ENCODE results near the gene STX2.

Gene STX2

GRCh38 chr12:130872179-130873096, 33.4 kb upstream of the STX2 start:
- TF ChIP-seq RARB (CRISPR knock-in tag; IDR thresholded peaks at IDR 0.05) (no peak), GLIS3 (CRISPR knock-in tag; IDR thresholded peaks at IDR 0.05) (no peak), CSRNP3 (CRISPR knock-in tag; IDR thresholded peaks at IDR 0.05) (no peak), ESRRG (CRISPR knock-in tag; IDR thresholded peaks at IDR 0.05) (no peak), PPARA (CRISPR knock-in tag; IDR thresholded peaks at IDR 0.05; ENCODE audit: borderline replicate concordance) (no peak), ARNTL (CRISPR knock-in tag; IDR thresholded peaks at IDR 0.05; ENCODE audit: borderline replicate concordance, low read depth) (no peak), ZNF565 (CRISPR knock-in tag; conservative IDR thresholded peaks at IDR 0.05; ENCODE audit: low read depth) (no peak), ZFP3 (CRISPR knock-in tag; IDR thresholded peaks at IDR 0.05) (no peak), CSDC2 (CRISPR knock-in tag; IDR thresholded peaks at IDR 0.05) (no peak), SNAI2 (CRISPR knock-in tag; IDR thresholded peaks at IDR 0.05) (no peak), TCF4 (CRISPR knock-in tag; IDR thresholded peaks at IDR 0.05; ENCODE audit: borderline replicate concordance) (no peak), PATZ1 (CRISPR knock-in tag; IDR thresholded peaks at IDR 0.05; ENCODE audit: borderline replicate concordance) (no peak), ISL1 (CRISPR knock-in tag; IDR thresholded peaks at IDR 0.05) (no peak), ZFP30 (CRISPR knock-in tag; IDR thresholded peaks at IDR 0.05) (no peak), OSR1 (CRISPR knock-in tag; IDR thresholded peaks at IDR 0.05) (no peak), TOX (CRISPR knock-in tag; IDR thresholded peaks at IDR 0.05; ENCODE audit: borderline replicate concordance) (no peak), ZC3H10 (CRISPR knock-in tag; IDR thresholded peaks at IDR 0.05) (no peak)
- TF ChIP-seq, protein P1, sequence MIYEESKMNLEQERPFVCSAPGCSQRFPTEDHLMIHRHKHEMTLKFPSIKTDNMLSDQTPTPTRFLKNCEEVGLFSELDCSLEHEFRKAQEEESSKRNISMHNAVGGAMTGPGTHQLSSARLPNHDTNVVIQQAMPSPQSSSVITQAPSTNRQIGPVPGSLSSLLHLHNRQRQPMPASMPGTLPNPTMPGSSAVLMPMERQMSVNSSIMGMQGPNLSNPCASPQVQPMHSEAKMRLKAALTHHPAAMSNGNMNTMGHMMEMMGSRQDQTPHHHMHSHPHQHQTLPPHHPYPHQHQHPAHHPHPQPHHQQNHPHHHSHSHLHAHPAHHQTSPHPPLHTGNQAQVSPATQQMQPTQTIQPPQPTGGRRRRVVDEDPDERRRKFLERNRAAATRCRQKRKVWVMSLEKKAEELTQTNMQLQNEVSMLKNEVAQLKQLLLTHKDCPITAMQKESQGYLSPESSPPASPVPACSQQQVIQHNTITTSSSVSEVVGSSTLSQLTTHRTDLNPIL (CRISPR knock-in tag; IDR thresholded peaks at IDR 0.05; ENCODE audit: low read depth) = no peak
- peak; percentile 54 for ATAC-seq

- ATAC-seq = peak; percentile 88
- TF ChIP-seq ZC3H10 (CRISPR knock-in tag; IDR thresholded peaks at IDR 0.05) = no peak
- no peak for TF ChIP-seq PPARA (CRISPR knock-in tag; IDR thresholded peaks at IDR 0.05; ENCODE audit: borderline replicate concordance)
- TF ChIP-seq ZNF70 (CRISPR knock-in tag; IDR thresholded peaks at IDR 0.05) = no peak
- no peak for TF ChIP-seq ARNTL (CRISPR knock-in tag; IDR thresholded peaks at IDR 0.05; ENCODE audit: borderline replicate concordance, low read depth)
- no peak for TF ChIP-seq ISL1 (CRISPR knock-in tag; IDR thresholded peaks at IDR 0.05)
- no peak for TF ChIP-seq PATZ1 (CRISPR knock-in tag; IDR thresholded peaks at IDR 0.05; ENCODE audit: borderline replicate concordance)
- TF ChIP-seq SNAI2 (CRISPR knock-in tag; IDR thresholded peaks at IDR 0.05) = no peak
- no peak for TF ChIP-seq RARB (CRISPR knock-in tag; IDR thresholded peaks at IDR 0.05)
- TF ChIP-seq, protein P2, sequence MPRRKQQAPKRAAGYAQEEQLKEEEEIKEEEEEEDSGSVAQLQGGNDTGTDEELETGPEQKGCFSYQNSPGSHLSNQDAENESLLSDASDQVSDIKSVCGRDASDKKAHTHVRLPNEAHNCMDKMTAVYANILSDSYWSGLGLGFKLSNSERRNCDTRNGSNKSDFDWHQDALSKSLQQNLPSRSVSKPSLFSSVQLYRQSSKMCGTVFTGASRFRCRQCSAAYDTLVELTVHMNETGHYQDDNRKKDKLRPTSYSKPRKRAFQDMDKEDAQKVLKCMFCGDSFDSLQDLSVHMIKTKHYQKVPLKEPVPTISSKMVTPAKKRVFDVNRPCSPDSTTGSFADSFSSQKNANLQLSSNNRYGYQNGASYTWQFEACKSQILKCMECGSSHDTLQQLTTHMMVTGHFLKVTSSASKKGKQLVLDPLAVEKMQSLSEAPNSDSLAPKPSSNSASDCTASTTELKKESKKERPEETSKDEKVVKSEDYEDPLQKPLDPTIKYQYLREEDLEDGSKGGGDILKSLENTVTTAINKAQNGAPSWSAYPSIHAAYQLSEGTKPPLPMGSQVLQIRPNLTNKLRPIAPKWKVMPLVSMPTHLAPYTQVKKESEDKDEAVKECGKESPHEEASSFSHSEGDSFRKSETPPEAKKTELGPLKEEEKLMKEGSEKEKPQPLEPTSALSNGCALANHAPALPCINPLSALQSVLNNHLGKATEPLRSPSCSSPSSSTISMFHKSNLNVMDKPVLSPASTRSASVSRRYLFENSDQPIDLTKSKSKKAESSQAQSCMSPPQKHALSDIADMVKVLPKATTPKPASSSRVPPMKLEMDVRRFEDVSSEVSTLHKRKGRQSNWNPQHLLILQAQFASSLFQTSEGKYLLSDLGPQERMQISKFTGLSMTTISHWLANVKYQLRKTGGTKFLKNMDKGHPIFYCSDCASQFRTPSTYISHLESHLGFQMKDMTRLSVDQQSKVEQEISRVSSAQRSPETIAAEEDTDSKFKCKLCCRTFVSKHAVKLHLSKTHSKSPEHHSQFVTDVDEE (CRISPR knock-in tag; IDR thresholded peaks at IDR 0.05) = no peak
- TF ChIP-seq, protein P1 (CRISPR knock-in tag; IDR thresholded peaks at IDR 0.05; ENCODE audit: low read depth) = no peak
- TF ChIP-seq TCF4 (CRISPR knock-in tag; IDR thresholded peaks at IDR 0.05; ENCODE audit: borderline replicate concordance) = no peak
- no peak for TF ChIP-seq ZNF565 (CRISPR knock-in tag; conservative IDR thresholded peaks at IDR 0.05; ENCODE audit: low read depth)
- no peak for TF ChIP-seq CSRNP3 (CRISPR knock-in tag; IDR thresholded peaks at IDR 0.05)
- TF ChIP-seq POU6F1 (CRISPR knock-in tag; IDR thresholded peaks at IDR 0.05; ENCODE audit: borderline replicate concordance, low read depth) = no peak
- TF ChIP-seq ZFP30 (CRISPR knock-in tag; IDR thresholded peaks at IDR 0.05) = no peak
- no peak for TF ChIP-seq ZFP3 (CRISPR knock-in tag; IDR thresholded peaks at IDR 0.05)
- TF ChIP-seq OSR1 (CRISPR knock-in tag; IDR thresholded peaks at IDR 0.05) = no peak
Observed at GRCh38 chr12:130871286-130872178, 32.5 kb upstream of the STX2 start, which contains the start of gene RAN. RAN (plus strand) TSS chr12:130872066; CDS start chr12:130872594, 528 bp downstream.

All from SK-N-SH treated with all-trans-retinoic acid at 6 μM for 48 hours (cell line).